ENCODE measurements around the gene TDRD9. TPM values are rescaled to one million over a fixed set of nuclear protein-coding genes. Genes with fewer than 3 reads are reported as not detected.

TDRD9 gene
- total RNA-seq, 3 donors from 2014 or later, result 0.96 to 4.0 (median 2.9) TPM

- Histone ChIP-seq H3K9me3 (no peaks in the 10 kb centered on the region), H3K4me3 (no peak overlapping the region), H3K27me3 (peaks cover 0 to 3% of the 10 kb centered on the region in 2 donors), H3K36me3 (no peaks in the 10 kb centered on the region), H3K4me1 (no peaks in the 10 kb centered on the region), H3K27ac (no peak overlapping the region)
- DNase-seq (ENCODE audit: low spot score in 2 of 2), result no peak
- intact Hi-C loops (cut with DNase I; ENCODE audit: low total_unique reads), result no loop called here
- TF ChIP-seq POLR2AphosphoS5 (IDR thresholded peaks at IDR 0.05) (no peak), POLR2A (IDR thresholded peaks at IDR 0.05) (no peak), CTCF (IDR thresholded peaks at IDR 0.05) (no peak)
Observed at GRCh38 chr14:103943673-103944072, 15.4 kb downstream of the TDRD9 start.

GRCh38 chr14:103946975-103947374 is 18.7 kb downstream of the TDRD9 start:
- H3K36me3 ChIP-seq, result no peaks in the 10 kb centered on the region
- no peak overlapping the region for H3K27ac ChIP-seq
- no peaks in the 10 kb centered on the region for H3K27me3 ChIP-seq
- no peaks in the 10 kb centered on the region for H3K9me3 ChIP-seq
- TF ChIP-seq POLR2AphosphoS5 (IDR thresholded peaks at IDR 0.05) (no peak), CTCF (IDR thresholded peaks at IDR 0.05) (no peak), POLR2A (IDR thresholded peaks at IDR 0.05) (no peak)
- intact Hi-C loops (cut with DNase I; ENCODE audit: low total_unique reads), result no loop called here
- DNase-seq (ENCODE audit: low spot score in 2 of 2), result no peak
- no peaks in the 10 kb centered on the region for H3K4me1 ChIP-seq
- H3K4me3 ChIP-seq, result no peak overlapping the region

- intact Hi-C loops (cut with DNase I; ENCODE audit: low total_unique reads), result no loop called here
Observed at GRCh38 chr14:103948442-103948841, 20.2 kb downstream of the TDRD9 start.

GRCh38 chr14:103949131-103949790 is 21.0 kb downstream of the TDRD9 start:
- Histone ChIP-seq H3K4me3 (no peak overlapping the region), H3K27ac (no peak overlapping the region), H3K9me3 (no peaks in the 10 kb centered on the region), H3K36me3 (no peaks in the 10 kb centered on the region), H3K4me1 (no peaks in the 10 kb centered on the region), H3K27me3 (no peaks in the 10 kb centered on the region)
- no peak for DNase-seq (ENCODE audit: low spot score in 2 of 2)
- intact Hi-C loops (cut with DNase I; ENCODE audit: low total_unique reads), result no loop called here
- TF ChIP-seq POLR2A (IDR thresholded peaks at IDR 0.05), result no peak
- no peak for TF ChIP-seq CTCF (IDR thresholded peaks at IDR 0.05)
- TF ChIP-seq POLR2AphosphoS5 (IDR thresholded peaks at IDR 0.05), result no peak

More at GRCh38 chr14:103948442-103948841, 20.2 kb downstream of the TDRD9 start:
- Histone ChIP-seq H3K27me3 (no peaks in the 10 kb centered on the region), H3K36me3 (no peaks in the 10 kb centered on the region), H3K4me3 (no peak overlapping the region), H3K9me3 (no peaks in the 10 kb centered on the region), H3K4me1 (no peaks in the 10 kb centered on the region), H3K27ac (no peak overlapping the region)
- TF ChIP-seq POLR2AphosphoS5 (IDR thresholded peaks at IDR 0.05) (no peak), POLR2A (IDR thresholded peaks at IDR 0.05) (no peak), CTCF (IDR thresholded peaks at IDR 0.05) (no peak)
- DNase-seq (ENCODE audit: low spot score in 2 of 2), result no peak

- no peaks in the 10 kb centered on the region for H3K36me3 ChIP-seq
- no peak overlapping the region for H3K4me3 ChIP-seq
- no peaks in the 10 kb centered on the region for H3K9me3 ChIP-seq
- no peak overlapping the region for H3K27ac ChIP-seq
- H3K4me1 ChIP-seq, result no peaks in the 10 kb centered on the region
- TF ChIP-seq POLR2AphosphoS5 (IDR thresholded peaks at IDR 0.05), result no peak
- no peak for TF ChIP-seq POLR2A (IDR thresholded peaks at IDR 0.05)
- TF ChIP-seq CTCF (IDR thresholded peaks at IDR 0.05), result no peak
- H3K27me3 ChIP-seq, result peaks cover 0 to 3% of the 10 kb centered on the region in 2 donors
- DNase-seq (ENCODE audit: low spot score in 2 of 2), result no peak
- intact Hi-C loops (cut with DNase I; ENCODE audit: low total_unique reads), result no loop called here
Observed at GRCh38 chr14:103960457-103961055, 32.3 kb downstream of the TDRD9 start.

Data from breast epithelium (tissue), 4 donors.